GM12891 (cell line): ENCODE data around the gene MGMT.

Source experiments
- PAX5 ChIP-seq: IDR thresholded peaks from 2 replicates; pipeline ENCODE4 v1.6.1; 2011; ENCODE audit warnings: low read length, moderate library complexity, mild to moderate bottlenecking; ENCODE audit not compliant: insufficient read depth, severe bottlenecking
- POLR2A ChIP-seq: IDR thresholded peaks from 2 replicates; pipeline ENCODE4 v1.6.1; 2011; ENCODE audit warnings: low read depth, low read length, control low read depth
- POLR2AphosphoS5 ChIP-seq: IDR thresholded peaks from 2 replicates; pipeline ENCODE4 v1.6.1; 2011; ENCODE audit warnings: low read depth, low read length, control low read depth
- POU2F2 ChIP-seq: IDR thresholded peaks from 2 replicates; pipeline ENCODE4 v1.6.1; 2011; ENCODE audit warnings: low read depth, mild to moderate bottlenecking, control low read depth, low read length, moderate library complexity

DNA sequence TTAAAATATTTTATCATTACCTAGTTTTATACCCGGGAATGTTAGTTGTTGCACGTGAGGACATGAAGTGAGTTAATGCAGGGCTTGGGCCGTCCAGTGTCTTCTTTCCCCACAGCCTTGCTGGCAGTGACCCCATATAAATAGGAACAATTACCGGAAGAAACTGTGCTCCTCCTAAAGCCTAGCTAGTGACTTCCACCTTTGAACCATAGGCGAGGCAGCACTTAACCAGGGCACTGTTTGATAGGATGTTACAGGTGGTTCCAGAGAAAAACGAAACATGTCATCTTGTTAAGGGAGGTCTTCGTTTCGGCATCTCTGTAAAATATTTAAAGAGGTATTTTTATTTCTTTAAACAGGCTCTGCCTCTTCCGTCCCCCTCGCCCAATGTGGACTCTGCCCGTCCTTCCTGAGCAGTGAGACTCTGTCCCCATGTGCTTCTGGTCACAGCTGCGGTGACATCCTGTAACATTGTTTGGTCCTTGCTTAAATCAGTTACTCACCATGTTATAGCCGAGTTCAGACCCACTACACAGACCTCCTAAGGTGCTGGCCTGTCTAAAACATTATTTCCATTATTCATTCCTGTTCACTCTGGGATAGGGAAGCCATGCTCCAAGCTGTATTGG is 145.6 kb downstream of the MGMT start:
- no peak for TF ChIP-seq POLR2AphosphoS5
- TF ChIP-seq POU2F2: no peak
- no peak for TF ChIP-seq PAX5
- no peak for TF ChIP-seq POLR2A
